Stimulated activated CD8-positive, alpha-beta memory T cell treated with anti-CD3 and anti-CD28 coated beads, Interleukin-4, amount 100 ng/mL, for 48 hours (primary cell): ENCODE measurements around the gene ELAVL1.

Source experiments
- DNase-seq: peaks from one replicate; pipeline ENCODE4 v3.0.0-alpha.2; 2020

Gene ELAVL1

DNA sequence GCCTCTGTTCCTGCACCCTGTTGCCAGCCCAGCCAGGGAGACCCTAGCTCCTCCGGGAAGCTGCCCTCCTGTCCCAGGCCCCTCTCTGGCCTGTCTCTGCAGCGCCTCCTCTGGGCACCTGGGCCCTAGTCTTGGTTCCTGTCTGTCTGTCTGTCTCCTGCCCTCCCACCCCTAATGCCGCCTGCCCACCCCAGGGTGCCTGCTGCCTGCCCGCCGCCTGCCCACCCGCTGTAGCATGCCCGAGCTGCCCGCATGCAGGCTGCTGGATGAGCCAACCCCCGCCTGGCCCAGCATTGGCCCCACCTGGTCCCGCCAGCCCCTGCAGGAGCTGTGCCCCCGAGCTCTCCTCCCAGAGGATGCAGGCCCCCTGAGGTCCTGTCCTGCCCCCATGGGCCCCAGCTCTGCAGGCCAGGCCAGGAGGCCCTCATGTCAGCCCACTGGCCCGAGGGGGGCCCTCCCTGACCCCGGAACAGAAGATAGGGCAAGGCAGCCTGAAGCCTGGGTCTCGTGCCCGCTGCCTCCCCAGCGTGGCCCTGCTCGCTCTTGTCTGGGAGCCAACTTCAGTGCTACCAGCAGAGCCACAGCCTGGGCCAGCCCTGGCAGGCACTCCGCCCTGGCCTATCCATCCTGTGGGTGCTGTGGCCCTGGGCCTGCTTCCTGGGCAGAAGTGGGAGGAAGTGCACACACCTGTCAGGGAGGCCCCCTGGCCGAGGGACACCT, 96.5 kb downstream of the ELAVL1 start:
- no peak for DNase-seq
